Activated CD4-positive, alpha-beta T cell treated with anti-CD3 and anti-CD28 coated beads, Interleukin-2, Interleukin-4, amounts not matched to agents 100 ng/mL and 50 ng/mL, durations not matched to agents 16 hours and 8 hours (primary cell): ENCODE data around the gene ZNF362.

Experiments
- DNase-seq: peaks from one replicate; pipeline ENCODE4 v3.0.0-alpha.2; 2020; ENCODE audit warnings: low spot score

Gene ZNF362

GRCh38 chr1:33268927-33269610, 12.8 kb downstream of the ZNF362 start:
- DNase-seq, result no peak

- no peak for DNase-seq
Measured at GRCh38 chr1:33269621-33270020, 13.3 kb downstream of the ZNF362 start.

GRCh38 chr1:33270379-33270778, 14.1 kb downstream of the ZNF362 start:
- DNase-seq, result no peak

GRCh38 chr1:33270808-33271465, 14.6 kb downstream of the ZNF362 start:
- DNase-seq, result no peak

- no peak for DNase-seq
Measured at GRCh38 chr1:33271666-33272505, 15.6 kb downstream of the ZNF362 start.

GRCh38 chr1:33272509-33272908, 16.2 kb downstream of the ZNF362 start:
- DNase-seq, result no peak

- no peak for DNase-seq
Measured at GRCh38 chr1:33272930-33273329, 16.6 kb downstream of the ZNF362 start.

- DNase-seq, result no peak
Measured at GRCh38 chr1:33273406-33273805, 17.1 kb downstream of the ZNF362 start.

GRCh38 chr1:33273961-33274371, 17.7 kb downstream of the ZNF362 start:
- no peak for DNase-seq

GRCh38 chr1:33274446-33274845, 18.2 kb downstream of the ZNF362 start:
- no peak for DNase-seq

- no peak for DNase-seq
Measured at GRCh38 chr1:33275195-33275594, 18.9 kb downstream of the ZNF362 start.

- DNase-seq, result no peak
Measured at GRCh38 chr1:33275706-33276572, 19.6 kb downstream of the ZNF362 start.

GRCh38 chr1:33276573-33277298, 20.4 kb downstream of the ZNF362 start:
- no peak for DNase-seq

- no peak for DNase-seq
Measured at GRCh38 chr1:33277488-33278084, 21.3 kb downstream of the ZNF362 start.

- DNase-seq, result no peak
Measured at GRCh38 chr1:33280091-33280661, 23.9 kb downstream of the ZNF362 start.

GRCh38 chr1:33281554-33282303, 25.4 kb downstream of the ZNF362 start:
- DNase-seq, result no peak

GRCh38 chr1:33282791-33283190, 26.5 kb downstream of the ZNF362 start:
- DNase-seq, result no peak

GRCh38 chr1:33284049-33284448, 27.8 kb downstream of the ZNF362 start:
- no peak for DNase-seq

- DNase-seq, result no peak
Measured at GRCh38 chr1:33286451-33287185, 30.3 kb downstream of the ZNF362 start.
